ENCODE data around the gene DDX43. TPM values are rescaled to one million over a fixed set of nuclear protein-coding genes. Genes with fewer than 3 reads are reported as not detected.

DDX43 gene
- total RNA-seq, 1 experiment from 2014 or later: not detected

DNA sequence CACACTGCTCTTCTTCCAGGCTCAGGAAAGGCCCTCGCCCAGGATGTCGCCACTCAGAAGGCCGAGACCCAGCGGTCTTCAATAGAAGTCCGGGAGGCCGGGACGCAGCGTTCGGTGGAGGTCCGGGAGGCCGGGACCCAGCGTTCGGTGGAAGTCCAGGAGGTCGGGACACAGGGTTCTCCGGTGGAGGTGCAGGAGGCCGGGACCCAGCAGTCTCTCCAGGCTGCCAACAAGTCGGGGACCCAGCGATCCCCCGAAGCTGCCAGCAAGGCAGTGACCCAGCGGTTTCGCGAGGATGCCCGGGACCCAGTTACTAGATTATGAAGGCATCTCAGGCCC lies 31.1 kb upstream of the DDX43 start:
- ChIA-PET CTCF (no interaction called here), POLR2A (ENCODE audit: low non-redundant PET) (no interaction called here)
- no peak overlapping the region for H3K4me3 ChIP-seq (ENCODE audit: low read depth, low read length, poor library complexity, severe bottlenecking)
- H3K27ac ChIP-seq (ENCODE audit: low read depth, low read length, poor library complexity, severe bottlenecking): no peak overlapping the region
- H3K9me3 ChIP-seq (ENCODE audit: low read depth, low read length, poor library complexity, severe bottlenecking): no peaks in the 10 kb centered on the region
- TF ChIP-seq, protein P1, sequence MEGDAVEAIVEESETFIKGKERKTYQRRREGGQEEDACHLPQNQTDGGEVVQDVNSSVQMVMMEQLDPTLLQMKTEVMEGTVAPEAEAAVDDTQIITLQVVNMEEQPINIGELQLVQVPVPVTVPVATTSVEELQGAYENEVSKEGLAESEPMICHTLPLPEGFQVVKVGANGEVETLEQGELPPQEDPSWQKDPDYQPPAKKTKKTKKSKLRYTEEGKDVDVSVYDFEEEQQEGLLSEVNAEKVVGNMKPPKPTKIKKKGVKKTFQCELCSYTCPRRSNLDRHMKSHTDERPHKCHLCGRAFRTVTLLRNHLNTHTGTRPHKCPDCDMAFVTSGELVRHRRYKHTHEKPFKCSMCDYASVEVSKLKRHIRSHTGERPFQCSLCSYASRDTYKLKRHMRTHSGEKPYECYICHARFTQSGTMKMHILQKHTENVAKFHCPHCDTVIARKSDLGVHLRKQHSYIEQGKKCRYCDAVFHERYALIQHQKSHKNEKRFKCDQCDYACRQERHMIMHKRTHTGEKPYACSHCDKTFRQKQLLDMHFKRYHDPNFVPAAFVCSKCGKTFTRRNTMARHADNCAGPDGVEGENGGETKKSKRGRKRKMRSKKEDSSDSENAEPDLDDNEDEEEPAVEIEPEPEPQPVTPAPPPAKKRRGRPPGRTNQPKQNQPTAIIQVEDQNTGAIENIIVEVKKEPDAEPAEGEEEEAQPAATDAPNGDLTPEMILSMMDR (conservative IDR thresholded peaks at IDR 0.05; ENCODE audit: low read depth, low read length): no peak
- no peak for TF ChIP-seq EZH2 (IDR thresholded peaks at IDR 0.05; ENCODE audit: borderline replicate concordance, low read depth, low read length, poor library complexity, severe bottlenecking)
- DNase-seq (ENCODE audit: low spot score): no peak
- H3K27me3 ChIP-seq (replicated peaks; ENCODE audit: insufficient read depth, low read depth, low read length, poor library complexity): no peaks in the 10 kb centered on the region
- no peaks in the 10 kb centered on the region for H3K36me3 ChIP-seq (ENCODE audit: insufficient read depth, low read length, poor library complexity, severe bottlenecking)
- no peaks in the 10 kb centered on the region for H3K4me1 ChIP-seq (ENCODE audit: insufficient read depth, low read length, poor library complexity, severe bottlenecking)
- no TSS peak for BruUV-seq (replicated peaks)
- intact Hi-C loops (cut with micrococcal nuclease; ENCODE audit: unreplicated experiment): no loop called here

DNA sequence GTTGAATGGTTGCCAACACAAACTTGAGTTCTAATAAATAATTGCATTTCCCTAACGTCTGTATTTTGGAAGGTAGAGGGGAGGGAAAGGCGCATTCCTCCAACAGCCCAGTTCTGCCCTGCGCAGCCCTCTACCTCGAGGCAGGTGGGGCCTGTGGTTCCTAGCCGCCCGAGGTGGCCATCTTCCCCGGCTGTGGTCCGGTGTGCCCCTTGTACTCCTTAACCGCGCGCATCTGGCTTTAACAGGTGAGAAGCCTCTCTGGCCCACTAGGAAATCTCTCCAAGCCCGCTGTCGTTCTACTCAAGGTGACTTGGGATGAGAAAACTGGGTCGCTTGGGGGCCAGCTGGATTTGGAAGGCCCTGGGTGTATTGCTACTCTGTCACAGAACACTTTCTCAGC lies 30.5 kb upstream of the DDX43 start:
- ChIA-PET CTCF (no interaction called here), POLR2A (ENCODE audit: low non-redundant PET) (no interaction called here)
- Histone ChIP-seq H3K9me3 (ENCODE audit: low read depth, low read length, poor library complexity, severe bottlenecking) (no peaks in the 10 kb centered on the region), H3K27ac (ENCODE audit: low read depth, low read length, poor library complexity, severe bottlenecking) (no peak overlapping the region), H3K27me3 (replicated peaks; ENCODE audit: insufficient read depth, low read depth, low read length, poor library complexity) (no peaks in the 10 kb centered on the region), H3K4me3 (ENCODE audit: low read depth, low read length, poor library complexity, severe bottlenecking) (no peak overlapping the region), H3K36me3 (ENCODE audit: insufficient read depth, low read length, poor library complexity, severe bottlenecking) (no peaks in the 10 kb centered on the region), H3K4me1 (ENCODE audit: insufficient read depth, low read length, poor library complexity, severe bottlenecking) (no peaks in the 10 kb centered on the region)
- TF ChIP-seq, protein P1 (conservative IDR thresholded peaks at IDR 0.05; ENCODE audit: low read depth, low read length): no peak
- no peak for TF ChIP-seq EZH2 (IDR thresholded peaks at IDR 0.05; ENCODE audit: borderline replicate concordance, low read depth, low read length, poor library complexity, severe bottlenecking)
- no TSS peak for BruUV-seq (replicated peaks)
- intact Hi-C loops (cut with micrococcal nuclease; ENCODE audit: unreplicated experiment): no loop called here
- no peak for DNase-seq (ENCODE audit: low spot score)

DNA sequence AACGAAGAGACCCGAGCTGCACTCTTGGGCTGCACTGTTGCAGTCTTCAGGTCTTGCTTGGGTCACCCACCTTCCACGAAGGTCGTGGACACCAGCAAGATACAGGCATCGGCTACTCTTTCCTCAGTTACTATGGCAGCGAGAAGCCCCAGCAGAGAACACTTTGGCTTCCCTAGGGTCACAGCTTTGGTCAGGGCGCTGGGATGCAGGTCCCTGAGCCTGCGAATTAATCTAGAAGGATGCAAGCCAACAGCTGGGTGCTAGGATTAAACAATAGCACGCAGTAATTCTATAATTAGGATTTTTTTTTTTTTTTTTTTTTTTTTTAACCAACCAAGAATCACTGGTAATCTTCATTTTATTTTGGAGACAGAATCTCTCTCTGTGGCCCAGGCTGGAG lies 30.1 kb upstream of the DDX43 start:
- TF ChIP-seq, protein P1 (conservative IDR thresholded peaks at IDR 0.05; ENCODE audit: low read depth, low read length): no peak
- no peak for TF ChIP-seq EZH2 (IDR thresholded peaks at IDR 0.05; ENCODE audit: borderline replicate concordance, low read depth, low read length, poor library complexity, severe bottlenecking)
- Histone ChIP-seq H3K27me3 (replicated peaks; ENCODE audit: insufficient read depth, low read depth, low read length, poor library complexity) (no peaks in the 10 kb centered on the region), H3K9me3 (ENCODE audit: low read depth, low read length, poor library complexity, severe bottlenecking) (no peaks in the 10 kb centered on the region), H3K36me3 (ENCODE audit: insufficient read depth, low read length, poor library complexity, severe bottlenecking) (no peaks in the 10 kb centered on the region), H3K27ac (ENCODE audit: low read depth, low read length, poor library complexity, severe bottlenecking) (no peak overlapping the region), H3K4me3 (ENCODE audit: low read depth, low read length, poor library complexity, severe bottlenecking) (no peak overlapping the region), H3K4me1 (ENCODE audit: insufficient read depth, low read length, poor library complexity, severe bottlenecking) (no peaks in the 10 kb centered on the region)
- intact Hi-C loops (cut with micrococcal nuclease; ENCODE audit: unreplicated experiment): no loop called here
- DNase-seq (ENCODE audit: low spot score): no peak
- CTCF ChIA-PET: no interaction called here
- BruUV-seq (replicated peaks): no TSS peak
- POLR2A ChIA-PET (ENCODE audit: low non-redundant PET): no interaction called here
